RWPE2 (cell line): ENCODE results near the gene NF1.
A peak's percentile ranks its signal among the peaks of the same experiment; 100 is the strongest.
"Not testable (repeated sequence)": the region's sequence is repeated elsewhere in the genome, so short reads cannot be mapped to it uniquely, and the experiment has no call there.

ENCODE experiments used
- ATAC-seq: fragments of 200-7000 bp; cut with Tn5 transposase; 3 replicates; pipeline ENCODE4 v1.9.1; 2021; ENCODE audit warnings: low read depth
- DNase-seq: peaks from one replicate; pipeline ENCODE4 v3.0.0-alpha.2; 2020; ENCODE audit warnings: low spot score
- H3K27ac ChIP-seq: fragments of 450-650 bp; 2 replicates; pipeline ENCODE4 v1.5.1; 2017; ENCODE audit warnings: mild to moderate bottlenecking; ENCODE audit not compliant: poor library complexity, severe bottlenecking
- H3K27me3 ChIP-seq: fragments of 250-450 bp; sonication (Bioruptor Pico); 2 replicates; pipeline ENCODE4 v1.5.1; 2021; ENCODE audit warnings: mild to moderate bottlenecking, moderate library complexity; ENCODE audit not compliant: insufficient read depth, poor library complexity, severe bottlenecking
- H3K36me3 ChIP-seq: fragments of 250-450 bp; sonication (Bioruptor Pico); 2 replicates; pipeline ENCODE4 v1.5.1; 2020; ENCODE audit warnings: low read depth, mild to moderate bottlenecking, moderate library complexity
- H3K4me1 ChIP-seq: fragments of 250-450 bp; sonication (Bioruptor Pico); 2 replicates; pipeline ENCODE4 v1.5.1; 2021; ENCODE audit warnings: mild to moderate bottlenecking, moderate library complexity; ENCODE audit not compliant: insufficient read depth, poor library complexity, severe bottlenecking
- H3K4me3 ChIP-seq: fragments of 250-450 bp; sonication (Bioruptor Pico); 2 replicates; pipeline ENCODE4 v1.5.1; 2021; ENCODE audit warnings: mild to moderate bottlenecking, moderate library complexity; ENCODE audit not compliant: severe bottlenecking
- H3K9me3 ChIP-seq: fragments of 250-450 bp; sonication (Bioruptor Pico); 2 replicates; pipeline ENCODE4 v1.5.1; 2021; ENCODE audit warnings: mild to moderate bottlenecking, moderate library complexity; ENCODE audit not compliant: severe bottlenecking
- TF ChIP-seq, protein P1 (sequence below): fragments of 450-650 bp; IDR thresholded peaks from one replicate; pipeline ENCODE4 v1.5.1; 2017; ENCODE audit warnings: mild to moderate bottlenecking, moderate library complexity; ENCODE audit not compliant: poor library complexity, severe bottlenecking

Gene NF1

DNA sequence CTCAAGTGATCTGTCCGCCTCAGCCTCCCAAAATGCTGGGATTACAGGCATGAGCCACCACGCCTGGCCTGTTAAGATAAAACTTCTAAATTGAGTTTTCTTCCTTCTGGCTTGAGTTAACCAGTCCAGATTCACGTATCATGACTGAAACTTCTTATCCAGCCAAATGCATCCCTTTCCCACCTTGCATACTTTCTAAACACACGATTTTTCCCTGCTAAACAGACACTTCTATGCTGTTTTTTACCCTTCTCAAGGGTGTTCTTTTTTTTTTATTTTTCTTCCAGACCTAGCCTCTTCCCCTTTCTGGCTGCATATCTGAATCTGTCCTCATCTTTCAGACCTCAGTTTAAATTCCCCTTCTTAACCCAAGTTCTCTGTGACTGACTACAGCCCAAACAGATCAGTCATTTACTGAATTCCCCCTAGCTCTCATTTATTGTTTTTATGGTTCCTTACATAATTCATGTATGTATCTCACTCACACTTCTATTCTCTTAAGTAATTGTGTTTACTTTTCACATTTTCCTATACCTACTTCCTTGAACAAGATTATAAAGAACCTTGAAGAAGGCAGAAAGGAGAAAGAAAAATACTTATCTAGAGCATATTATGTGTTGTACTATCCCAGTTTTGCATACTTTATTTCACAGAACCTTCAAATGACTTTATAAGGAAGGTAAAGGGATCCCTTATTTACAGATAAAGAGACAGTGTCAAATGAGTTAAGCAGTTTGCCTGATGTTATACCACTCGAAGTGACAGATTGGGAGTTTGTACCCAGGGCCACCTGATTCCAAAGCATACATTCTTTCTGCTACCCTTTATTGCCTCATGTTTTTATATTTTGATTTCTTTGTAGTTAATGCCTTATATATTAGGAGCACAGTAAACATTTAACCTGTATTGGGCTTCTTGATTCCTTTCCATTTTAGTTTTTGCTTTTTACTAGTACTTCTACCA is 213.9 kb downstream of the NF1 start:
- Histone ChIP-seq H3K27me3 (no peaks in the 10 kb centered on the region), H3K9me3 (no peaks in the 10 kb centered on the region), H3K27ac (no peak overlapping the region), H3K4me1 (peaks cover 11% of the 10 kb centered on the region), H3K4me3 (no peak overlapping the region), H3K36me3 (no peaks in the 10 kb centered on the region)
- ATAC-seq: no peak
- TF ChIP-seq, protein P1, sequence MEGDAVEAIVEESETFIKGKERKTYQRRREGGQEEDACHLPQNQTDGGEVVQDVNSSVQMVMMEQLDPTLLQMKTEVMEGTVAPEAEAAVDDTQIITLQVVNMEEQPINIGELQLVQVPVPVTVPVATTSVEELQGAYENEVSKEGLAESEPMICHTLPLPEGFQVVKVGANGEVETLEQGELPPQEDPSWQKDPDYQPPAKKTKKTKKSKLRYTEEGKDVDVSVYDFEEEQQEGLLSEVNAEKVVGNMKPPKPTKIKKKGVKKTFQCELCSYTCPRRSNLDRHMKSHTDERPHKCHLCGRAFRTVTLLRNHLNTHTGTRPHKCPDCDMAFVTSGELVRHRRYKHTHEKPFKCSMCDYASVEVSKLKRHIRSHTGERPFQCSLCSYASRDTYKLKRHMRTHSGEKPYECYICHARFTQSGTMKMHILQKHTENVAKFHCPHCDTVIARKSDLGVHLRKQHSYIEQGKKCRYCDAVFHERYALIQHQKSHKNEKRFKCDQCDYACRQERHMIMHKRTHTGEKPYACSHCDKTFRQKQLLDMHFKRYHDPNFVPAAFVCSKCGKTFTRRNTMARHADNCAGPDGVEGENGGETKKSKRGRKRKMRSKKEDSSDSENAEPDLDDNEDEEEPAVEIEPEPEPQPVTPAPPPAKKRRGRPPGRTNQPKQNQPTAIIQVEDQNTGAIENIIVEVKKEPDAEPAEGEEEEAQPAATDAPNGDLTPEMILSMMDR: no peak
- DNase-seq: no peak

DNA sequence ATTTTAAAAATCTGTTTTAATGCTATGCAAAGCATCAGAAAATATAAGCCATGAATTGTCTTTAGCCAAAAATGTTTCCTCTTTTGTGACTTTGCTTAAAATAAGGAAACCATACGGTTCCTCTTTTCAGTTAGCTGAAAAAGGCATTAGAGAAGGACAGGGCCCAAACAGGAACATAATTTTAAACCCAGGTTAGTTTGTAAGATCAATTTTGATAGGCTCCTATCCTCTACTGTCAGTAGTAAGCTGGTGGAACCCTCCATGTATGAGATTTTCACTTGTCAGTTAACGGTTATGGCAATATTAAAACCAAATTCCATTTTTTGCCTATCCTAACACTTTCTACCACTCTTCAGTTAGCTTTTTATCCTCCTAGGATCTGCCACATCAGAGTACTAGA is 214.8 kb downstream of the NF1 start:
- 0 out of 2 replicates have a peak, but pooled peaks cover 2% of the 10 kb centered on the region for H3K36me3 ChIP-seq
- H3K9me3 ChIP-seq: no peaks in the 10 kb centered on the region
- TF ChIP-seq, protein P1: no peak
- peaks cover 20% of the 10 kb centered on the region for H3K4me1 ChIP-seq
- ATAC-seq (no peak), DNase-seq (no peak)
- H3K27ac ChIP-seq: no peak overlapping the region
- H3K27me3 ChIP-seq: no peaks in the 10 kb centered on the region
- no peak overlapping the region for H3K4me3 ChIP-seq

DNA sequence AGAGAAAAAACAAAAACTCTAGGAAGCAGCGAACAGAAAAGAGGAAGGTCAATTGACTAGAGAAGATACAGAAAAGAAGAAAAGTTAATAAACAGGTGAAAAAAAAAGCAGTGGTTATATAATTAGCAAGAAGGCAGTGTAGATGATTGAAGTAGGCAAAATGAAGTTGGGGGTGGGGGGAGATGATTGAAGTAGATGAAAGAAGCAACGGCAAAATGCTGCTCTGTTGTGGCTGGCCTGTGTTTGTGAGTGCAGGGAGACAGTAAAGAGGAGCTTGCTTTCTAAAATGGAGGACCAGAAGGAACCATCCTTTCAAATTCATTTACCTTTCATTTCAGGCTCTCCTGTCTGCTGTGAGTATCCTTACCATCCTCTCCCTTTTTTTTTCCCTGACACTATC is 215.5 kb downstream of the NF1 start:
- DNase-seq: no peak
- Histone ChIP-seq H3K4me3 (no peak overlapping the region), H3K27ac (no peak overlapping the region), H3K27me3 (no peaks in the 10 kb centered on the region), H3K36me3 (0 out of 2 replicates have a peak, but pooled peaks cover 9% of the 10 kb centered on the region), H3K4me1 (peaks cover 26% of the 10 kb centered on the region), H3K9me3 (no peaks in the 10 kb centered on the region)
- TF ChIP-seq, protein P1: no peak
- no peak for ATAC-seq

DNA sequence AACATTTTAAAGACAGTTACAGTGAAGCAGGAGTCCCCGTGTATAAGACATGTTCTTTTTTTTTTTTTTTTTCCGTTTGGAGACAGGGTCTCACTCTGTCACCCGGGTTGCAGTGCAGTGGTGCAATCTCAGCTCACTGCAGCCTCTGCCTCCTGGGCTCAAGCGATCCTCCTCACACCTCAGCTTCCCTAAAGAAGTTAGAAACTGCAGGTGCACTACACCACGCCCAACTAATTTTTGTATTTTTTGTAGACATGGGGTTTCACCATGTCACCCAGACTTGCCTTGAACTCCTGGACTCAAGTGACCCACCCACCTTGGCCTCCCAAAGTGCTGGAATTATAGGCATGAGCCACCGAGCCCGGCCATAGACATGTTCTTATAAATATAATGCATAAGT is 216.1 kb downstream of the NF1 start:
- 0 out of 2 replicates have a peak, but pooled peaks cover 12% of the 10 kb centered on the region for H3K36me3 ChIP-seq
- TF ChIP-seq, protein P1: no peak
- H3K4me3 ChIP-seq: no peak overlapping the region
- H3K4me1 ChIP-seq: peaks cover 26% of the 10 kb centered on the region
- H3K27me3 ChIP-seq: no peaks in the 10 kb centered on the region
- H3K9me3 ChIP-seq: no peaks in the 10 kb centered on the region
- DNase-seq (no peak), ATAC-seq (no peak)
- no peak overlapping the region for H3K27ac ChIP-seq

DNA sequence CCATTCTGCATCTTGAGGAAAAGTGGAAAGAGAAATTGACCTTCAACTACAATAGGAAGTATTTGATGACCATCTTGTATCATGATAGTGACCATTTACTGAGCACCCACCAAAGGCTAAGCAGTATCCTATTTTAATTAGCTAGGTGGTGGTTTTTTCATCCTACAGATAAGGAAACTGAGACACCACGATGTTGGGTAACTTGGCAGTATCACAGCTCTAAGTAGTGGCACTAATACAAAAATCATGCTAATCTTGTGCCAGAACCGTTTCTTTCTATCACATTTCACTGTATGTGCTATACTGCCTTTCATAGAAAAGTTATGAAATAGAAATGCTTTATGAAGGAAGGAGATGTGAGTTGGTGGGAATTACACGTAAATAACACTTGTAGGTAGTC is 216.7 kb downstream of the NF1 start:
- TF ChIP-seq, protein P1: no peak
- H3K9me3 ChIP-seq: no peaks in the 10 kb centered on the region
- H3K4me1 ChIP-seq: peaks cover 26% of the 10 kb centered on the region
- H3K36me3 ChIP-seq: 0 out of 2 replicates have a peak, but pooled peaks cover 12% of the 10 kb centered on the region
- no peak overlapping the region for H3K4me3 ChIP-seq
- ATAC-seq (no peak), DNase-seq (no peak)
- no peak overlapping the region for H3K27ac ChIP-seq
- H3K27me3 ChIP-seq: no peaks in the 10 kb centered on the region

DNA sequence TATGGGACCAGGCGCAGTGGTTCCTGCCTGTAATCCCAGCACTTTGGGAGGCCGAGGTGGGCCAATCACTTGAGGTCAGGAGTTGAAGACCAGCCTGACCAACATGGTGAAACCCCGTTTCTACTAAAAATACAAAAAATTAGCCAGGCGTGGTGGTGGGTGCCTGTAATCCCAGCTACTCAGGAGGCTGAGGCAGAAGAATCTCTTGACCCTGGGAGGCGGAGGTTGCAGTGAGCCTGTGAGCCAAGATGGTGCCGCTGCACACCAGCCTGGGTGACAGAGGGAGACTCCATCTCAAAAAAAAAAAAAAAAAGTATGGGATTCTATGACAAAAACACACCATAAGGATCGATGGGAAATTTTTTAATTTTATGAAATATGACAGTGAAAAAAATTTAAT is 217.4 kb downstream of the NF1 start:
- not testable (repeated sequence) for H3K4me3 ChIP-seq, H3K27me3 ChIP-seq

More for the DNA sequence above, 217.4 kb downstream of the NF1 start:
- Histone ChIP-seq H3K36me3 (0 out of 2 replicates have a peak, but pooled peaks cover 12% of the 10 kb centered on the region), H3K4me1 (peaks cover 26% of the 10 kb centered on the region), H3K27ac (peak overlapping the region; percentile 89)
- ATAC-seq, DNase-seq, H3K9me3 ChIP-seq: not testable (repeated sequence)
